Measurements from ENCODE around the gene LIN28A.

GRCh38 chr1:26384076-26384475 is 26.5 kb upstream of the LIN28A start:
- no peak for TF ChIP-seq CTCF (IDR thresholded peaks at IDR 0.05; ENCODE audit: insufficient read depth, low read depth, low read length)
- TF ChIP-seq EZH2 (IDR thresholded peaks at IDR 0.05; ENCODE audit: insufficient read depth, low read length): no peak

Data from astrocyte (in vitro differentiated cells and primary cell).